ENCODE data around the gene TTC28. TPM values are rescaled to one million over a fixed set of nuclear protein-coding genes. Genes with fewer than 3 reads are reported as not detected.

The TTC28 gene
- total RNA-seq, 1 experiment from 2014 or later: 0.12 TPM

DNA sequence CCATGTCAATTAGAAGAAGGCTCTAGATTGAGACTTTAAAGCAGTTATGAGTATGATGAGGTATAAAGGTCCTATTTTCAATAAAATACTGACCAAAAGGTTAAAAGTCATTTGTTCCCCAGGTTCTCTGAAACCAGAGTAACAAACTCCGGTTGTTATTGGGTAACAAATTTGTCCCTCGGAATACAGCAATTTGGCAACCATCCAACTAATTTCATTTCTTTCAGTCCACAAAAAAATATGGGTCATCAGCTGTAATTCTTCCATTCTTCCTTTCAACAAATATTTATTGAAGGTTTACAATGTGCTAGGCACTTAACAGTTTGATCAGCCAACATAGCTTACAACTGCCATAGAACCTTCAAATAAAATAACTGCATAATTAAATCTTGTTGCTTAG lies 79.9 kb downstream of the TTC28 start:
- no peaks in the 10 kb centered on the region for H3K4me1 ChIP-seq (ENCODE audit: control insufficient read depth in 1 of 2, insufficient read depth in 2 of 2, low read length in 2 of 2)
- H3K27me3 ChIP-seq (ENCODE audit: insufficient read depth, low read length): no peaks in the 10 kb centered on the region
- H3K4me2 ChIP-seq (ENCODE audit: low read length): no peak overlapping the region
- POLR2A ChIA-PET: no interaction called here
- H3K27ac ChIP-seq (ENCODE audit: low read depth, low read length): no peak overlapping the region
- H2AFZ ChIP-seq (ENCODE audit: low read depth, low read length, poor library complexity, severe bottlenecking): no peak overlapping the region
- no TSS peak for BruUV-seq (replicated peaks)
- no peaks in the 10 kb centered on the region for H4K20me1 ChIP-seq (ENCODE audit: insufficient read depth)
- H3K36me3 ChIP-seq (ENCODE audit: control insufficient read depth in 1 of 2, insufficient read depth in 2 of 2, low read length in 2 of 2): no peaks in the 10 kb centered on the region
- no peaks in the 10 kb centered on the region for H3K79me2 ChIP-seq (ENCODE audit: insufficient read depth, low read length)
- H3K9me3 ChIP-seq (ENCODE audit: control insufficient read depth in 1 of 2, insufficient read depth in 1 of 2, low read depth in 1 of 2, low read length in 2 of 2): no peaks in the 10 kb centered on the region
- TF ChIP-seq EZH2 (IDR thresholded peaks at IDR 0.05) (no peak), POLR2A (IDR thresholded peaks at IDR 0.05; ENCODE audit: borderline replicate concordance, extremely low read depth, insufficient read depth, insufficient read length) (no peak), JUND (IDR thresholded peaks at IDR 0.05) (no peak), YY1 (IDR thresholded peaks at IDR 0.05; ENCODE audit: extremely low read depth, insufficient replicate concordance, low read depth, low read length) (no peak)
- TF ChIP-seq, protein P1, sequence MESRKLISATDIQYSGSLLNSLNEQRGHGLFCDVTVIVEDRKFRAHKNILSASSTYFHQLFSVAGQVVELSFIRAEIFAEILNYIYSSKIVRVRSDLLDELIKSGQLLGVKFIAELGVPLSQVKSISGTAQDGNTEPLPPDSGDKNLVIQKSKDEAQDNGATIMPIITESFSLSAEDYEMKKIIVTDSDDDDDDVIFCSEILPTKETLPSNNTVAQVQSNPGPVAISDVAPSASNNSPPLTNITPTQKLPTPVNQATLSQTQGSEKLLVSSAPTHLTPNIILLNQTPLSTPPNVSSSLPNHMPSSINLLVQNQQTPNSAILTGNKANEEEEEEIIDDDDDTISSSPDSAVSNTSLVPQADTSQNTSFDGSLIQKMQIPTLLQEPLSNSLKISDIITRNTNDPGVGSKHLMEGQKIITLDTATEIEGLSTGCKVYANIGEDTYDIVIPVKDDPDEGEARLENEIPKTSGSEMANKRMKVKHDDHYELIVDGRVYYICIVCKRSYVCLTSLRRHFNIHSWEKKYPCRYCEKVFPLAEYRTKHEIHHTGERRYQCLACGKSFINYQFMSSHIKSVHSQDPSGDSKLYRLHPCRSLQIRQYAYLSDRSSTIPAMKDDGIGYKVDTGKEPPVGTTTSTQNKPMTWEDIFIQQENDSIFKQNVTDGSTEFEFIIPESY (IDR thresholded peaks at IDR 0.05; ENCODE audit: extremely low read depth, insufficient replicate concordance, low read length): no peak
- H3K9ac ChIP-seq (ENCODE audit: low read length): no peak overlapping the region
- DNase-seq (ENCODE audit: low read depth, low spot score) (no peak), ATAC-seq (no peak)
- no peak overlapping the region for H3K4me3 ChIP-seq (replicated peaks in 1 of 2; ENCODE audit: low read depth in 1 of 2, low read length in 2 of 2)
- CTCF ChIA-PET: interaction anchor here (1.3 to 3.3 kb wide), 9 partner anchors 28 to 646 kb away, joined by 4 to 57 read pairs (median 7); no protein-coding TSS in a partner anchor
- intact Hi-C loops (cut with micrococcal nuclease): loop anchor here (1.0 to 10.0 kb wide), 4 partner anchors 230 to 715 kb away; no protein-coding TSS in a partner anchor
- no peaks in the 10 kb centered on the region for H3K9me2 ChIP-seq (ENCODE audit: insufficient read depth)
- RAD21 ChIA-PET (ENCODE audit: low non-redundant PET in 1 of 2, low total read pairs in 2 of 2, uncharacterized antibody in 2 of 2, unreplicated experiment in 2 of 2): interaction anchor here (1.0 to 1.8 kb wide), 3 partner anchors 229 to 554 kb away, joined by 3 to 5 read pairs (median 4); no protein-coding TSS in a partner anchor

DNA sequence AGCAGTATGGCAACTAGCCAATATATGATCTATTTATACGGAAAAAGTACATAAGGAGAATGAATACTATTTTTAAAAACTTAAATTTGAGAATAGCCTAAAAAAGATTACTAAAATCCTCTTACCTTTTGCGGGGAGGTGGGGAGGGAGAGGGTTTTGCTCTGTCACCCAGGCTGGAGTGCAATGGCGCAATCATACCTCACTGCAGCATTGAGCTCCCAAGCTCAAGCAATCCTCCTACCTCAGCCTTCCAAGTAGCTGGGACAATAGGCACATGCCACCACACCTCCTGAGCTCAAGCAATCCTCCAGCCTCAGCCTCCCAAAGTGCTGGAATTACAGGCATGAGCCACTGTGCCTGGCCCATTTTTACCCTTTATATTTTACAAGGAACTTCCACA lies 82.0 kb downstream of the TTC28 start:
- no peaks in the 10 kb centered on the region for H3K9me2 ChIP-seq (ENCODE audit: insufficient read depth)
- no peaks in the 10 kb centered on the region for H3K36me3 ChIP-seq (ENCODE audit: control insufficient read depth in 1 of 2, insufficient read depth in 2 of 2, low read length in 2 of 2)
- CTCF ChIA-PET: interaction anchor here (1.0 to 1.1 kb wide), 2 partner anchors 231 to 546 kb away, joined by 3 to 4 read pairs; no protein-coding TSS in a partner anchor
- no peaks in the 10 kb centered on the region for H3K79me2 ChIP-seq (ENCODE audit: insufficient read depth, low read length)
- no peak overlapping the region for H3K4me3 ChIP-seq (replicated peaks in 1 of 2; ENCODE audit: low read depth in 1 of 2, low read length in 2 of 2)
- H3K27me3 ChIP-seq (ENCODE audit: insufficient read depth, low read length): no peaks in the 10 kb centered on the region
- H3K9me3 ChIP-seq (ENCODE audit: control insufficient read depth in 1 of 2, insufficient read depth in 1 of 2, low read depth in 1 of 2, low read length in 2 of 2): no peaks in the 10 kb centered on the region
- H3K27ac ChIP-seq (ENCODE audit: low read depth, low read length): no peak overlapping the region
- H2AFZ ChIP-seq (ENCODE audit: low read depth, low read length, poor library complexity, severe bottlenecking): no peak overlapping the region
- ATAC-seq (no peak), DNase-seq (ENCODE audit: low read depth, low spot score) (no peak)
- RAD21 ChIA-PET (ENCODE audit: low non-redundant PET in 1 of 2, low total read pairs in 2 of 2, uncharacterized antibody in 2 of 2, unreplicated experiment in 2 of 2): no interaction called here
- POLR2A ChIA-PET: no interaction called here
- no peak overlapping the region for H3K9ac ChIP-seq (ENCODE audit: low read length)
- no peaks in the 10 kb centered on the region for H3K4me1 ChIP-seq (ENCODE audit: control insufficient read depth in 1 of 2, insufficient read depth in 2 of 2, low read length in 2 of 2)
- intact Hi-C loops (cut with micrococcal nuclease): loop anchor here (10.0 kb wide), 1 partner anchor 713 kb away; no protein-coding TSS in a partner anchor
- H4K20me1 ChIP-seq (ENCODE audit: insufficient read depth): no peaks in the 10 kb centered on the region
- no TSS peak for BruUV-seq (replicated peaks)
- H3K4me2 ChIP-seq (ENCODE audit: low read length): no peak overlapping the region
- no peak for TF ChIP-seq ZNF274 (IDR thresholded peaks at IDR 0.05; ENCODE audit: low read depth, low read length)
- TF ChIP-seq JUND (IDR thresholded peaks at IDR 0.05): no peak
- TF ChIP-seq FOSL1 (IDR thresholded peaks at IDR 0.05; ENCODE audit: low read depth): no peak
- no peak for TF ChIP-seq EGR1 (IDR thresholded peaks at IDR 0.05; ENCODE audit: low read depth)
- TF ChIP-seq EZH2 (IDR thresholded peaks at IDR 0.05): no peak
- no peak for TF ChIP-seq EZH2phosphoT487 (IDR thresholded peaks at IDR 0.05; ENCODE audit: borderline replicate concordance)
- TF ChIP-seq CBX3 (IDR thresholded peaks at IDR 0.05; ENCODE audit: low read depth): no peak
- TF ChIP-seq SIN3A (IDR thresholded peaks at IDR 0.05; ENCODE audit: low read depth): no peak
- TF ChIP-seq, protein P1 (IDR thresholded peaks at IDR 0.05; ENCODE audit: extremely low read depth, insufficient replicate concordance, low read length): no peak
- TF ChIP-seq, protein P2, sequence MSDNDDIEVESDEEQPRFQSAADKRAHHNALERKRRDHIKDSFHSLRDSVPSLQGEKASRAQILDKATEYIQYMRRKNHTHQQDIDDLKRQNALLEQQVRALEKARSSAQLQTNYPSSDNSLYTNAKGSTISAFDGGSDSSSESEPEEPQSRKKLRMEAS (IDR thresholded peaks at IDR 0.05): no peak
- no peak for TF ChIP-seq RAD21 (IDR thresholded peaks at IDR 0.05; ENCODE audit: low read depth)
- no peak for TF ChIP-seq CEBPB (IDR thresholded peaks at IDR 0.05; ENCODE audit: low read depth)
- TF ChIP-seq YY1 (IDR thresholded peaks at IDR 0.05; ENCODE audit: extremely low read depth, insufficient replicate concordance, low read depth, low read length): no peak
- TF ChIP-seq POLR2A (IDR thresholded peaks at IDR 0.05; ENCODE audit: borderline replicate concordance, extremely low read depth, insufficient read depth, insufficient read length): no peak
